Hepatocyte (in vitro differentiated cells): Measurements from ENCODE around the gene ZNF638. TPM values are rescaled to one million over a fixed set of nuclear protein-coding genes. Genes with fewer than 3 reads are reported as not detected.

Source experiments
- DNase-seq: peaks from one replicate; pipeline ENCODE4 v3.0.0-alpha.2; 2016; ENCODE audit warnings: low spot score
- H2AFZ ChIP-seq: fragments of 200-600 bp; sonication (generic); 2 replicates; pipeline ENCODE4 v1.6.0; 2016; ENCODE audit warnings: antibody characterized with exemption, mild to moderate bottlenecking
- H3K27ac ChIP-seq: fragments of 200-600 bp; sonication (generic); 2 replicates; pipeline ENCODE4 v1.5.1; 2016; ENCODE audit warnings: mild to moderate bottlenecking
- H3K27me3 ChIP-seq: fragments of 200-600 bp; sonication (generic); 2 replicates; pipeline ENCODE4 v1.6.1; 2016
- H3K36me3 ChIP-seq: fragments of 200-600 bp; sonication (generic); replicated peaks from 2 replicates; pipeline ENCODE4 v1.5.1; 2016; ENCODE audit warnings: low read depth; ENCODE audit not compliant: insufficient read depth
- H3K4me1 ChIP-seq: fragments of 200-600 bp; sonication (generic); 2 replicates; pipeline ENCODE4 v1.5.1; 2016; ENCODE audit warnings: mild to moderate bottlenecking, moderate library complexity; ENCODE audit not compliant: insufficient read depth
- H3K4me2 ChIP-seq: fragments of 200-600 bp; sonication (generic); 2 replicates; pipeline ENCODE4 v1.6.0; 2016
- H3K4me3 ChIP-seq: fragments of 200-600 bp; sonication (generic); 2 replicates; pipeline ENCODE4 v1.5.1; 2016; ENCODE audit warnings: mild to moderate bottlenecking
- H3K79me2 ChIP-seq: fragments of 200-600 bp; sonication (generic); 2 replicates; pipeline ENCODE4 v1.6.0; 2017; ENCODE audit warnings: mild to moderate bottlenecking
- H3K9me2 ChIP-seq: fragments of 200-600 bp; sonication (generic); replicated peaks from 2 replicates; pipeline ENCODE4 v1.6.0; 2017; ENCODE audit warnings: mild to moderate bottlenecking; ENCODE audit not compliant: insufficient read depth
- H3K9me3 ChIP-seq: fragments of 200-600 bp; sonication (generic); 2 replicates; pipeline ENCODE4 v1.5.1; 2016; ENCODE audit warnings: low read depth, mild to moderate bottlenecking
- H4K20me1 ChIP-seq: fragments of 200-600 bp; sonication (generic); 2 replicates; pipeline ENCODE4 v1.6.0; 2016; ENCODE audit warnings: mild to moderate bottlenecking; ENCODE audit not compliant: insufficient read depth, poor library complexity, severe bottlenecking
- CTCF ChIP-seq: fragments of 200-600 bp; sonication (generic); IDR thresholded peaks from 2 replicates; pipeline ENCODE4 v1.5.1; 2016; ENCODE audit warnings: antibody characterized with exemption, mild to moderate bottlenecking; ENCODE audit not compliant: poor library complexity
- EZH2 ChIP-seq: fragments of 200-600 bp; sonication (generic); IDR thresholded peaks from 2 replicates; pipeline ENCODE4 v1.6.1; 2016; ENCODE audit warnings: antibody characterized with exemption, mild to moderate bottlenecking, borderline replicate concordance
- EZH2phosphoT487 ChIP-seq: fragments of 200-600 bp; sonication (generic); IDR thresholded peaks from one replicate; pipeline ENCODE4 v1.6.1; 2018; ENCODE audit warnings: antibody characterized with exemption, mild to moderate bottlenecking, low read depth, moderate library complexity; ENCODE audit not compliant: unreplicated experiment, severe bottlenecking
- WGBS: methylation state at CpG from one replicate; pipeline ENCODE4 v1.1.6; 2016; ENCODE audit warnings: low lambda C conversion rate; ENCODE audit errors: missing lambda C conversion rate; 5-methylcytosine and 5-hydroxymethylcytosine counted together
- polyA plus RNA-seq: library from polyadenylated mRNA; unstranded; fragments of >200 nt; fragmentation: Nextera tagmentation; extraction: Ambion mirVana; gene quantifications from 2 replicates; pipeline ENCODE4 v1.2.1, GENCODE V29; 2016
- total RNA-seq: library from RNA; depleted of rRNA; stranded (reverse); fragments of >200 nt; gene quantifications from 2 replicates; pipeline ENCODE4 v1.2.3, GENCODE V29; 2014

Gene ZNF638
- total and polyA plus RNA-seq, 2 experiments from 2014 or later: 41.2 to 141 TPM

GRCh38 chr2:71380665-71381064, 49.1 kb downstream of the ZNF638 start:
- no peaks in the 10 kb centered on the region for H3K9me2 ChIP-seq
- peaks cover 11% of the 10 kb centered on the region for H3K79me2 ChIP-seq
- no peaks in the 10 kb centered on the region for H3K4me1 ChIP-seq
- no peaks in the 10 kb centered on the region for H3K36me3 ChIP-seq
- no peaks in the 10 kb centered on the region for H3K27me3 ChIP-seq
- DNase-seq: no peak
- no peak overlapping the region for H3K4me3 ChIP-seq
- TF ChIP-seq EZH2phosphoT487: no peak
- no peak for TF ChIP-seq CTCF
- no peak for TF ChIP-seq EZH2
- no peak overlapping the region for H2AFZ ChIP-seq
- no peak overlapping the region for H3K4me2 ChIP-seq
- H3K27ac ChIP-seq: no peak overlapping the region
- H4K20me1 ChIP-seq: no peaks in the 10 kb centered on the region
- WGBS: 77% methylated on average over 3 of the region's 3 CpGs
- H3K9me3 ChIP-seq: no peaks in the 10 kb centered on the region

- DNase-seq: peak; percentile 7
- H3K27ac ChIP-seq: no peak overlapping the region
- no peak for TF ChIP-seq EZH2phosphoT487
- no peak for TF ChIP-seq EZH2
- TF ChIP-seq CTCF: no peak
These were observed 53.4 kb downstream of the ZNF638 start for GRCh38 chr2:71385012-71385411.

GRCh38 chr2:71388214-71388613, 56.6 kb downstream of the ZNF638 start:
- Histone ChIP-seq H3K36me3 (peaks cover 3% of the 10 kb centered on the region), H4K20me1 (no peaks in the 10 kb centered on the region), H3K9me3 (no peaks in the 10 kb centered on the region), H3K4me2 (no peak overlapping the region), H2AFZ (no peak overlapping the region), H3K9me2 (no peaks in the 10 kb centered on the region), H3K27ac (no peak overlapping the region), H3K27me3 (no peaks in the 10 kb centered on the region), H3K4me1 (no peaks in the 10 kb centered on the region), H3K4me3 (no peak overlapping the region), H3K79me2 (peaks cover 4% of the 10 kb centered on the region)
- DNase-seq: no peak
- TF ChIP-seq EZH2phosphoT487 (no peak), CTCF (no peak), EZH2 (no peak)
- 97% methylated on average over 16 of the region's 16 CpGs for WGBS

More at GRCh38 chr2:71385012-71385411, 53.4 kb downstream of the ZNF638 start:
- H2AFZ ChIP-seq: no peak overlapping the region
- 56% methylated on average over 1 of the region's 1 CpG for WGBS
- H3K4me1 ChIP-seq: no peaks in the 10 kb centered on the region
- peaks cover 4% of the 10 kb centered on the region for H3K79me2 ChIP-seq
- H3K9me3 ChIP-seq: no peaks in the 10 kb centered on the region
- no peaks in the 10 kb centered on the region for H3K9me2 ChIP-seq
- H3K27me3 ChIP-seq: no peaks in the 10 kb centered on the region
- H3K36me3 ChIP-seq: no peaks in the 10 kb centered on the region
- no peak overlapping the region for H3K4me3 ChIP-seq
- H4K20me1 ChIP-seq: no peaks in the 10 kb centered on the region
- no peak overlapping the region for H3K4me2 ChIP-seq
